Smooth muscle cell (in vitro differentiated cells): ENCODE data around the gene SDC1. TPM values are rescaled to one million over a fixed set of nuclear protein-coding genes. Genes with fewer than 3 reads are reported as not detected.

Source experiments
- DNase-seq: peaks from one replicate; lab custom pipeline; 2025; ENCODE audit not compliant: unreplicated experiment; lab: John Stamatoyannopoulos, UW
- H2AFZ ChIP-seq: fragments of 200-600 bp; sonication (generic); 2 replicates; pipeline ENCODE4 v1.6.0; 2016; ENCODE audit warnings: antibody characterized with exemption, low read depth, mild to moderate bottlenecking
- H3F3A ChIP-seq: fragments of 200-600 bp; sonication (generic); 2 replicates; pipeline ENCODE4 v1.6.0; 2017; ENCODE audit warnings: antibody characterized with exemption, low read depth
- H3K27ac ChIP-seq: fragments of 200-600 bp; sonication (generic); 2 replicates; pipeline ENCODE4 v1.5.1; 2016; ENCODE audit warnings: low read depth, mild to moderate bottlenecking
- H3K27me3 ChIP-seq: fragments of 200-600 bp; sonication (generic); 2 replicates; pipeline ENCODE4 v1.6.1; 2016; ENCODE audit warnings: low read depth, mild to moderate bottlenecking
- H3K36me3 ChIP-seq: fragments of 200-600 bp; sonication (generic); 2 replicates; pipeline ENCODE4 v1.5.1; 2016; ENCODE audit warnings: low read depth
- H3K4me1 ChIP-seq: fragments of 200-600 bp; sonication (generic); 2 replicates; pipeline ENCODE4 v1.5.1; 2016; ENCODE audit warnings: low read depth
- H3K4me2 ChIP-seq: fragments of 200-600 bp; sonication (generic); 2 replicates; pipeline ENCODE4 v1.6.0; 2016; ENCODE audit warnings: mild to moderate bottlenecking
- H3K4me3 ChIP-seq: fragments of 200-600 bp; sonication (generic); 2 replicates; pipeline ENCODE4 v1.5.1; 2016; ENCODE audit warnings: mild to moderate bottlenecking
- H3K79me2 ChIP-seq: fragments of 200-600 bp; sonication (generic); 2 replicates; pipeline ENCODE4 v1.6.0; 2016; ENCODE audit warnings: low read depth, mild to moderate bottlenecking
- H3K9ac ChIP-seq: fragments of 200-600 bp; sonication (generic); 2 replicates; pipeline ENCODE4 v1.6.0; 2016; ENCODE audit warnings: low read depth
- H3K9me3 ChIP-seq: fragments of 200-600 bp; sonication (generic); replicated peaks from 2 replicates; pipeline ENCODE4 v1.5.1; 2016; ENCODE audit warnings: low read depth
- H4K20me1 ChIP-seq: fragments of 200-600 bp; sonication (generic); 2 replicates; pipeline ENCODE4 v1.6.0; 2016; ENCODE audit warnings: low read depth
- CTCF ChIP-seq: fragments of 200-600 bp; sonication (generic); IDR thresholded peaks from 2 replicates; pipeline ENCODE4 v1.5.1; 2017; ENCODE audit warnings: borderline replicate concordance, mild to moderate bottlenecking, antibody characterized with exemption; ENCODE audit not compliant: insufficient read depth, poor library complexity, severe bottlenecking
- whole genome bisulfite sequencing: methylation state at CpG from one replicate; pipeline ENCODE4 v1.1.7; 2016; ENCODE audit warnings: low lambda C conversion rate; 5-methylcytosine and 5-hydroxymethylcytosine counted together
- polyA plus RNA-seq: library from polyadenylated mRNA; unstranded; fragments of >200 nt; fragmentation: Nextera tagmentation; extraction: Ambion mirVana; gene quantifications from 2 replicates; pipeline ENCODE4 v1.2.1, GENCODE V29; 2016
- total RNA-seq: library from RNA; depleted of rRNA; stranded (reverse); fragments of >200 nt; gene quantifications from 2 replicates; pipeline ENCODE4 v1.2.3, GENCODE V29; 2014

Gene SDC1
- total and polyA plus RNA-seq, 2 experiments from 2014 or later: 61.0 to 88.1 TPM

GRCh38 chr2:20156836-20157192 lies 68.1 kb downstream of the SDC1 start:
- Histone ChIP-seq H3F3A (peaks cover 4% of the 10 kb centered on the region), H3K79me2 (no peaks in the 10 kb centered on the region), H2AFZ (no peak overlapping the region), H3K4me1 (no peaks in the 10 kb centered on the region), H3K4me2 (no peak overlapping the region), H4K20me1 (no peaks in the 10 kb centered on the region), H3K9me3 (no peaks in the 10 kb centered on the region), H3K4me3 (no peak overlapping the region), H3K27me3 (no peaks in the 10 kb centered on the region), H3K27ac (no peak overlapping the region), H3K36me3 (no peaks in the 10 kb centered on the region), H3K9ac (no peak overlapping the region)
- WGBS: 96% methylated on average over 3 of the region's 3 CpGs
- DNase-seq: no peak
- TF ChIP-seq CTCF: no peak

- Histone ChIP-seq H3K79me2 (no peaks in the 10 kb centered on the region), H3K9me3 (no peaks in the 10 kb centered on the region), H3K27ac (no peak overlapping the region), H3K27me3 (no peaks in the 10 kb centered on the region), H4K20me1 (no peaks in the 10 kb centered on the region), H3K4me2 (no peak overlapping the region), H2AFZ (no peak overlapping the region), H3K4me1 (peaks cover 4% of the 10 kb centered on the region), H3K4me3 (no peak overlapping the region), H3K9ac (no peak overlapping the region), H3F3A (peaks cover 4% of the 10 kb centered on the region), H3K36me3 (no peaks in the 10 kb centered on the region)
- TF ChIP-seq CTCF: no peak
- no peak for DNase-seq
- 94% methylated on average over 3 of the region's 3 CpGs for WGBS
Observed at GRCh38 chr2:20156076-20156759, 68.7 kb downstream of the SDC1 start.

GRCh38 chr2:20153131-20153851 lies 71.6 kb downstream of the SDC1 start:
- H3K27ac ChIP-seq: no peak overlapping the region
- H3F3A ChIP-seq: peaks cover 4% of the 10 kb centered on the region
- H3K36me3 ChIP-seq: no peaks in the 10 kb centered on the region
- no peak for TF ChIP-seq CTCF
- H3K4me1 ChIP-seq: peaks cover 23% of the 10 kb centered on the region
- no peak overlapping the region for H2AFZ ChIP-seq
- DNase-seq: no peak
- H3K9me3 ChIP-seq: no peaks in the 10 kb centered on the region
- H3K27me3 ChIP-seq: no peaks in the 10 kb centered on the region
- no peak overlapping the region for H3K4me2 ChIP-seq
- WGBS: 71% methylated on average over 5 of the region's 5 CpGs
- H3K79me2 ChIP-seq: no peaks in the 10 kb centered on the region
- H3K9ac ChIP-seq: no peak overlapping the region
- H3K4me3 ChIP-seq: no peak overlapping the region
- H4K20me1 ChIP-seq: no peaks in the 10 kb centered on the region
